ENCODE results near the gene COL18A1. TPM values are rescaled to one million over a fixed set of nuclear protein-coding genes. Genes with fewer than 3 reads are reported as not detected.

The COL18A1 gene
- total and polyA plus RNA-seq, 9 of the 15 experiments (the other 6 are each of a cell fraction or from before 2014, with no cell fraction given), result 0.14 to 16.4 (median 2.0) TPM

- no peak for TF ChIP-seq ZNF592 (IDR thresholded peaks at IDR 0.05)
- TF ChIP-seq SMC3 (conservative IDR thresholded peaks at IDR 0.05; ENCODE audit: insufficient read depth, low read depth, low read length), result no peak
- TF ChIP-seq MAZ (CRISPR knock-in tag; conservative IDR thresholded peaks at IDR 0.05 in 1 of 2, IDR thresholded peaks at IDR 0.05 in 1 of 2), result no peak
- no peak for TF ChIP-seq ZSCAN32 (CRISPR knock-in tag; IDR thresholded peaks at IDR 0.05)
- no peak for TF ChIP-seq NR1H2 (CRISPR knock-in tag; IDR thresholded peaks at IDR 0.05)
- no peak for TF ChIP-seq SIN3A (IDR thresholded peaks at IDR 0.05; ENCODE audit: borderline replicate concordance in 2 of 2, control insufficient read depth in 1 of 2, low read depth in 2 of 2, low read length in 2 of 2)
- peak; percentile 39; the same call in 1 of the 2 replicates for TF ChIP-seq MAFG (tag; conservative IDR thresholded peaks at IDR 0.05)
- TF ChIP-seq, protein P1, sequence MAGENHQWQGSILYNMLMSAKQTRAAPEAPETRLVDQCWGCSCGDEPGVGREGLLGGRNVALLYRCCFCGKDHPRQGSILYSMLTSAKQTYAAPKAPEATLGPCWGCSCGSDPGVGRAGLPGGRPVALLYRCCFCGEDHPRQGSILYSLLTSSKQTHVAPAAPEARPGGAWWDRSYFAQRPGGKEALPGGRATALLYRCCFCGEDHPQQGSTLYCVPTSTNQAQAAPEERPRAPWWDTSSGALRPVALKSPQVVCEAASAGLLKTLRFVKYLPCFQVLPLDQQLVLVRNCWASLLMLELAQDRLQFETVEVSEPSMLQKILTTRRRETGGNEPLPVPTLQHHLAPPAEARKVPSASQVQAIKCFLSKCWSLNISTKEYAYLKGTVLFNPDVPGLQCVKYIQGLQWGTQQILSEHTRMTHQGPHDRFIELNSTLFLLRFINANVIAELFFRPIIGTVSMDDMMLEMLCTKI (IDR thresholded peaks at IDR 0.05; ENCODE audit: partially characterized antibody), result no peak
- TF ChIP-seq NFXL1 (CRISPR knock-in tag; IDR thresholded peaks at IDR 0.05), result no peak
- no peak for TF ChIP-seq ATF2 (CRISPR knock-in tag; IDR thresholded peaks at IDR 0.05)
- peak; percentile 56; the same call in 1 of the 2 replicates for TF ChIP-seq C11orf30 (IDR thresholded peaks at IDR 0.05; ENCODE audit: low read depth)
Observed at GRCh38 chr21:45406801-45407628, 2.0 kb downstream of the COL18A1 start (continued).
